Activated T-helper 1 cell treated with anti-CD3 and anti-CD28 coated beads, Interleukin-2, amount 50 U/mL, for 16 hours (primary cell): ENCODE results near the gene RPTOR.
"Not testable (repeated sequence)": the region's sequence is repeated elsewhere in the genome, so short reads cannot be mapped to it uniquely, and the experiment has no call there.

Experiments
- DNase-seq, 2 donors: peaks; one replicate each; pipeline ENCODE4 v3.0.0-alpha.2; 2020; ENCODE audit warnings: low read depth in 1 of 2, low spot score in 1 of 2

The RPTOR gene

GRCh38 chr17:80795090-80795580 lies 250.5 kb downstream of the RPTOR start:
- DNase-seq = no peak

- no peak for DNase-seq
These were observed 251.1 kb downstream of the RPTOR start for GRCh38 chr17:80795754-80796153.

- DNase-seq = no peak
These were observed 251.8 kb downstream of the RPTOR start for GRCh38 chr17:80796430-80796861.

- not testable (repeated sequence) for DNase-seq
These were observed 252.6 kb downstream of the RPTOR start for GRCh38 chr17:80797222-80797621.

- no peak for DNase-seq
These were observed 253.3 kb downstream of the RPTOR start for GRCh38 chr17:80797741-80798594.

- DNase-seq = no peak
These were observed 254.2 kb downstream of the RPTOR start for GRCh38 chr17:80798595-80799537.

- DNase-seq = no peak
These were observed 255.2 kb downstream of the RPTOR start for GRCh38 chr17:80799538-80800480.

GRCh38 chr17:80800481-80801391 lies 256.1 kb downstream of the RPTOR start:
- DNase-seq = no peak

- no peak for DNase-seq
These were observed 258.2 kb downstream of the RPTOR start for GRCh38 chr17:80802626-80803450.

- no peak for DNase-seq
These were observed 259.1 kb downstream of the RPTOR start for GRCh38 chr17:80803451-80804428.

GRCh38 chr17:80804466-80804865 lies 259.8 kb downstream of the RPTOR start:
- DNase-seq = no peak

- no peak for DNase-seq
These were observed 260.6 kb downstream of the RPTOR start for GRCh38 chr17:80805032-80805751.

- no peak for DNase-seq
These were observed 262.4 kb downstream of the RPTOR start for GRCh38 chr17:80807014-80807413.

GRCh38 chr17:80807882-80808281 lies 263.2 kb downstream of the RPTOR start:
- DNase-seq = no peak

GRCh38 chr17:80811181-80812105 lies 266.8 kb downstream of the RPTOR start:
- DNase-seq = no peak
